GM18498 (cell line): ENCODE results near the gene JAZF1.

Experiments
- ATAC-seq: cut with Tn5 transposase; IDR thresholded peaks from one replicate; pipeline ENCODE4 v1.9.1; 2021; ENCODE audit warnings: mild to moderate bottlenecking, moderate library complexity; ENCODE audit not compliant: unreplicated experiment

The JAZF1 gene

DNA sequence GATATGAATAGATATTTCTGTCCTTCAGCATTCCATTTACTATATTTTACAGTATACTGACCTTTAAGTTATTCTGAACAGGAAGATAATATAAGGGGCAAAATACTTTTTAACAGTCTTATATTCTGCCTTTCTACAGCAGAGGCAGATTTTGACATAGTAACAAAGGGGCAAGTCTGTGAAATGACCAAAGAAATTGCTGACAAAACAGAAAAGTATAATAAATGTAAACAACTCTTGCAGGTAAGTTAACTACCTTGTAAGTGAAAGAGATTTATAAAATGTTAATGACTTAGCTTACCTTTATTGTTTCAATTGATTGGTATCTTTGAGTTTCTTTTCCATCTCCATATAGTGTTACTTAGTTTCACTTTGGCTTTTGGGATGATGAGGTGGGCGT lies 384.6 kb downstream of the JAZF1 start:
- no peak for ATAC-seq

GRCh38 chr7:27793780-27794179 lies 386.8 kb downstream of the JAZF1 start:
- ATAC-seq = no peak

- ATAC-seq = no peak
Observed at GRCh38 chr7:27788437-27788836, 392.2 kb downstream of the JAZF1 start.

DNA sequence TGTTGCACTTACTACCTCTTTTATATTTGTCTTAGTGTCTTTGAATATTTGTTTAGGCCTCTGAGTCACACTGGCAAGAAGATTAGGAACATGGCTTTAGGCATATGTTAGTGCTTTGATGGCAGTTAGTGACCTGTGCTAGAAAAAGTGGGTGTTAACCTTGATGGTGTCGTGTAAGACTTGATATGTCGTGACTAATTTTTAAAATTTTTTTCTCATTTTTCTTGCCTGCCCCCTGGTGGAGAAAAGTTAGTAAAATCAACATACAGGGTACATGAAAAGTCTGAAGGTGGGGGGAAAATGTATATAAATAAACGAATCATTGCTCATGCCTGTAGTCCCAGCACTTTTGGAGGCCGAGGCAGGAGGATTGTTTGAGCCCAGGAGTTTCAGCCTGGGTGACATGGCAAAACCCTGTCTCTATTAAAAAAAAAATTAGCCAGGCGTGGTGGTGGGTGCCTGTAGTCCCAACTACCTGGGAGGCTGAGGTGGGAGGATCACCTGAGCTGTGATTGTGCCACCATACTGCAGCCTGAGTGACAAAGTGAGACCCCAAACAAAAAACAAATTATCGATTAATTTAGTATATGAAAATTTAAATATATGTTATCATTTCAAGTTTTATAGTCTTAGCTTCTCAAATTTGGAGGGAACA lies 396.1 kb downstream of the JAZF1 start:
- ATAC-seq = no peak

DNA sequence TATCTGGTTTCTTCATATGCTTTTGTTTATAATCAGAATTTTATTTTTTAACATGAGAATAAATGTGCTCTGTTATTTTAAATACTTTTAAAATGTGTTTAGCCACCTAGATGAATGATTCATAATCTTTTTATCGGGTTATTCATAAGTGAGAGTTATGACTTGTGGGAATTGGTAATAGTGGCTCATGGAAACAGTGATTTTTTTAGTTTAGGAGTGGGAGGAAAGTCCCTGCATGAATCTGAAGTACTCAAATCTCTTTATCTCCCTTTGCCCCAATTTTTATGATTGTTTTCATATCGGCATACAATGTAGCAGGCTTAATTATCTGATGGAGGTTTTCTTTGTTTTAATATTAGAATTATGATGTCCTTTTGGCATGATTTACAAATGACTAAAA lies 397.7 kb downstream of the JAZF1 start:
- no peak for ATAC-seq

- no peak for ATAC-seq
Observed at GRCh38 chr7:27781188-27781587, 399.4 kb downstream of the JAZF1 start.
